Cardiac fibroblast (primary cell): ENCODE measurements around the gene TLL1.

Experiments
- DNase-seq, 2 donors: peaks; one replicate each; pipeline versions ENCODE4 v3.0.0 to v3.0.0-alpha.2; 2010; ENCODE audit warnings: low read depth in 2 of 2
- H3K4me3 ChIP-seq, 2 donors: replicated peaks in 1 of 2; 1 replicate in 1 of 2; 2 replicates in 1 of 2; pipeline ENCODE4 v1.5.1; 2011; ENCODE audit warnings: low read depth in 2 of 2, low read length in 2 of 2, mild to moderate bottlenecking in 2 of 2, moderate library complexity in 1 of 2
- CTCF ChIP-seq: IDR thresholded peaks from one replicate; pipeline ENCODE4 v1.5.1; 2011; ENCODE audit warnings: low read depth, mild to moderate bottlenecking, low read length, inconsistent platforms

The TLL1 gene

GRCh38 chr4:165866019-165866650, 6.9 kb upstream of the TLL1 start:
- no peak for DNase-seq
- no peak overlapping the region for H3K4me3 ChIP-seq
- no peak for TF ChIP-seq CTCF

DNA sequence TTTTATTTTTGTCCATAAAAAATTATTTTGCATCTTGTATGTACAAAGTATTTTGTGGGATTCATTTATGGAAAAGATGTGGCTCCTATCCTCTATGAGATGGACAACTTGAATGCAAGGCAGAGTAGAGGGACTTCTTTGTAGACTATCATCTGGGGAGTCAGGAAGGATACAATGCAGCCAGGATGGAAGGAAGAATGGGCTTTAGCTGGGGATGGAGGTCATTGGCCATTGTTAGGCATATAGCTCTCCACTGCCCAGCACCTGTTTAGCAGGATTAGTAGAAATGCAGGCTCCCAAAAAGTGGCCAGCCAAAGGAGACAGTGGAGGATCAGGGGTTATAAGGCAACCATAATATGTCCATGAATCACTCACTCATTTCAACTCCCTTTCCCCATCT, 5.1 kb upstream of the TLL1 start:
- no peak for DNase-seq
- no peak overlapping the region for H3K4me3 ChIP-seq
- no peak for TF ChIP-seq CTCF

- TF ChIP-seq CTCF, result no peak
- peak overlapping the region; percentile 60 to 68 for H3K4me3 ChIP-seq
- peak; percentile 7 to 42 for DNase-seq
Measured at GRCh38 chr4:165873298-165874071, 448 bp downstream of the TLL1 start.

DNA sequence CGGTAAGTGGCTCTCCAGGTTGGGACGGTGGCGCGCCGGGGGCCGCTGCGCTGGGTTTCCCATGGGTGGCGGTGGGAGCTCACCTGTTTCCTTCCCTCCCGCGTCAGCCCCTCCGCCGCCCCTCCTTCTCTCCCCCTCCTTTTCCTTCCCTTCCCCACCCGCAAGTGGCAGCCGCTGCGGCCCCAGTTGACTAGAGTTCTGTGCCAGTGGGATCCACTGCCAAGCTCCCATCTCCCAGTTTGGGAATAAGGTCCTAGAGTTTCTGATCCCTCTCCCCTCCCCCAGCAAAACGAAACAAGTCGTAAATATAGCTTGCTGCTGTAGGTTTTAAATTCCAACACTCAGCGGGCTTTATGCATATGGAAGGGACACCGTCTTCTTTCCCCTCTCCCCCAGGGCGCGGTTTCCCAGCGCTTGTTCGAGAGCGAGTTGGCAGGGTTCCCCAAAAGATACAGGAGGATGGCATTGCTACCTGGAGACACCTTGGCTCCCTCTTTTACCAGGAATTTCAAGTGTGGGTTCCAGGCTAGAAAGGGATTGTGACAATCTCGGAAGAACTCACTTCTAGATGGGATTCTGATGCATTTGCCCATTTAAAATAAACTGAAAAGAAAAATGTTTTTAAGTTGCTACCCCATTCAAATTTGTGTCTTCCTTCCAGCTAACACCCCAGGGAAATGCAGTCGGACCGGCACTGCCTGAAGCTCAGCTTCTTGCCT, 1.2 kb downstream of the TLL1 start:
- no peak for TF ChIP-seq CTCF
- H3K4me3 ChIP-seq, result peak overlapping the region; percentile 60 to 68
- DNase-seq, result peak; percentile 14 to 27

DNA sequence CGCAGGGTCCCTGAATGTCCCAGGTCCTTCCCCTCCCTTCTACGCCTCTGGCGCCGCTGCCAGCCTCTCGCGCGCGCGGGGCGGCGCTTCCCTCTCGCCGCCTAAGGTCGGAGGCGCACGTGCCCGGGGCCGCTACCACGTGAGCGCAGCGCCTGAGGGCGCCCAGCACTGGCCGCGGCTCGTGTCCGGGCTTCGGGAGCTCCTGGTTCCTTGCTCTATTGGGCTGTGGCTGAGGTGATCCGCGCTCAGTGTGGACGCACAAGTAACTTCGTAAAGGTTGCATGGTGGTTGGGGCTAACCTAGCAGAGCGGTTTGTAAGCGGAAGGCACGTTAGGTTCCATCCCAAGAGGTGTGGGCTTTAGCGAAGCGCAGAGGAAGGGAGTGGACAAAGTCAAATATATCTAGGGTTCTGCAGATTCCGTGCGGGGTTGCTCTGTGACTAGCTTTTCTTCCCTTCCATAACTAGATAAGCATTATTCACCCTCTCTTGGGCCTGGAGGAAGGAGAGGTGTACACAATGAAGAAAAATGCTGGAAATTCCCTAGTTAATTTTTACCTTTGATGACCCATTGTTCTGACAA, 1.8 kb downstream of the TLL1 start:
- peak overlapping the region; percentile 60 to 68 for H3K4me3 ChIP-seq
- peak; percentile 26 to 27 for DNase-seq
- no peak for TF ChIP-seq CTCF

- no peak overlapping the region for H3K4me3 ChIP-seq
- DNase-seq, result no peak
- TF ChIP-seq CTCF, result no peak
Measured at GRCh38 chr4:165875446-165875845, 2.4 kb downstream of the TLL1 start.
